Keratinocyte (primary cell): ENCODE results near the gene SEC14L3. TPM values are rescaled to one million over a fixed set of nuclear protein-coding genes. Genes with fewer than 3 reads are reported as not detected.

Experiments
- DNase-seq: peaks from one replicate; pipeline ENCODE4 v3.0.0-alpha.2; 2011; ENCODE audit warnings: low read depth, missing footprints, low spot score
- FAIRE-seq: peaks from 2 replicates; lab custom pipeline; 2011; peaks lifted over from hg19 to GRCh38; lab: Jason Lieb, UNC
- H2AFZ ChIP-seq: 2 replicates; pipeline ENCODE4 v1.6.0; 2012; ENCODE audit warnings: low read length, control low read depth, inconsistent platforms; ENCODE audit not compliant: control insufficient read depth
- H3K27ac ChIP-seq: 2 replicates; pipeline ENCODE4 v1.5.1; 2011; ENCODE audit warnings: low read length; ENCODE audit not compliant: control insufficient read depth, insufficient read depth
- H3K27me3 ChIP-seq: 3 replicates; pipeline ENCODE4 v1.6.0; 2011; ENCODE audit warnings: low read length; ENCODE audit not compliant: control insufficient read depth, insufficient read depth; ENCODE audit errors: extremely low read depth
- H3K36me3 ChIP-seq, 2 experiments: 2 replicates in 1 of 2; 3 replicates in 1 of 2; pipeline ENCODE4 v1.5.1; 2011; ENCODE audit warnings: low read length in 2 of 2, mild to moderate bottlenecking in 1 of 2; ENCODE audit not compliant: control insufficient read depth in 2 of 2, insufficient read depth in 2 of 2; ENCODE audit errors: extremely low read depth in 1 of 2
- H3K4me1 ChIP-seq: 3 replicates; pipeline ENCODE4 v1.5.1; 2011; ENCODE audit warnings: low read length; ENCODE audit not compliant: control insufficient read depth, insufficient read depth; ENCODE audit errors: extremely low read depth
- H3K4me2 ChIP-seq: 3 replicates; pipeline ENCODE4 v1.6.0; 2011; ENCODE audit warnings: low read depth, low read length; ENCODE audit not compliant: control insufficient read depth, insufficient read depth; ENCODE audit errors: extremely low read depth
- H3K4me3 ChIP-seq, 3 experiments: fragments of 200-600 bp in 1 of 3; sonication (generic) in 1 of 3; 2 replicates in 2 of 3; 3 replicates in 1 of 3; pipeline ENCODE4 v1.5.1; 2011 to 2016; ENCODE audit warnings: low read length in 3 of 3, mild to moderate bottlenecking in 3 of 3, control low read depth in 2 of 3, inconsistent platforms in 1 of 3, low read depth in 1 of 3, mixed read lengths in 1 of 3, mixed run types in 1 of 3, moderate library complexity in 1 of 3; ENCODE audit not compliant: control insufficient read depth in 2 of 3, insufficient read depth in 2 of 3; ENCODE audit errors: extremely low read depth in 1 of 3
- H3K79me2 ChIP-seq: 2 replicates; pipeline ENCODE4 v1.6.0; 2012; ENCODE audit warnings: low read length; ENCODE audit not compliant: control insufficient read depth, insufficient read depth
- H3K9ac ChIP-seq: 3 replicates; pipeline ENCODE4 v1.6.0; 2011; ENCODE audit warnings: low read length; ENCODE audit not compliant: control insufficient read depth, insufficient read depth; ENCODE audit errors: extremely low read depth
- H3K9me1 ChIP-seq: 3 replicates; pipeline ENCODE4 v1.6.0; 2011; ENCODE audit warnings: low read length; ENCODE audit not compliant: control insufficient read depth, insufficient read depth; ENCODE audit errors: extremely low read depth
- H3K9me3 ChIP-seq: 2 replicates; pipeline ENCODE4 v1.5.1; 2012; ENCODE audit warnings: low read depth, low read length; ENCODE audit not compliant: control insufficient read depth
- H4K20me1 ChIP-seq: 3 replicates; pipeline ENCODE4 v1.6.0; 2011; ENCODE audit warnings: low read length; ENCODE audit not compliant: control insufficient read depth, insufficient read depth; ENCODE audit errors: extremely low read depth
- CTCF ChIP-seq, 3 experiments: IDR thresholded peaks in 1 of 3; conservative IDR thresholded peaks in 1 of 3; optimal IDR thresholded peaks in 1 of 3; 2 replicates in 2 of 3; 3 replicates in 1 of 3; pipeline versions ENCODE3 to v1.5.1; 2011; ENCODE audit warnings: low read length in 3 of 3, mild to moderate bottlenecking in 3 of 3, moderate library complexity in 2 of 3, control low read depth in 1 of 3, inconsistent platforms in 1 of 3; ENCODE audit not compliant: insufficient read depth in 2 of 3; ENCODE audit errors: extremely low read depth in 1 of 3
- EZH2 ChIP-seq: IDR thresholded peaks from one replicate; pipeline ENCODE4 v1.6.1; 2012; ENCODE audit warnings: inconsistent platforms, mild to moderate bottlenecking, low read length, moderate library complexity
- dilution Hi-C: fragments of 300-500 bp; cut with MboI; formaldehyde crosslinking; loops from one replicate; pipeline ENCODE4 v1.7.0; 2020; ENCODE audit warnings: low sequenced_read_pairs; ENCODE audit not compliant: extremely low pct_ligation_motif_present
- polyA plus RNA-seq, 5 experiments: library from polyadenylated mRNA; depleted of rRNA in 3 of 5; stranded (reverse) in 3 of 5; stranded (forward) in 1 of 5; unstranded in 1 of 5; fragments of >200 nt; gene quantifications; 1 replicate in 1 of 5; 2 replicates in 3 of 5; 3 replicates in 1 of 5; pipeline versions ENCODE4 v1.2.1 to v1.2.3, GENCODE V29; 2011 to 2012; ENCODE audit warnings: missing spikeins in 2 of 5, low read depth in 1 of 5, low replicate concordance in 1 of 5

Gene SEC14L3
- polyA plus RNA-seq, 1 donor (not counting 4 experiments of a cell fraction or from before 2014, with no cell fraction given): not detected

- no peak for TF ChIP-seq CTCF (optimal IDR thresholded peaks at IDR 0.05 in 1 of 3, IDR thresholded peaks at IDR 0.05 in 1 of 3, conservative IDR thresholded peaks at IDR 0.05 in 1 of 3; ENCODE audit: extremely low read depth in 1 of 3, insufficient read depth in 2 of 3, low read length in 3 of 3)
Observed at GRCh38 chr22:30459181-30460052, 12.4 kb downstream of the SEC14L3 start.

GRCh38 chr22:30457981-30458380 is 13.8 kb downstream of the SEC14L3 start:
- Histone ChIP-seq H3K4me2 (no peak overlapping the region), H3K9me3 (no peaks in the 10 kb centered on the region), H3K79me2 (no peaks in the 10 kb centered on the region), H3K4me1 (no peaks in the 10 kb centered on the region), H3K27ac (no peak overlapping the region), H2AFZ (no peak overlapping the region), H3K4me3 (no peak overlapping the region), H3K9ac (no peak overlapping the region), H3K36me3 (no peaks in the 10 kb centered on the region), H3K9me1 (no peaks in the 10 kb centered on the region), H3K27me3 (no peaks in the 10 kb centered on the region), H4K20me1 (peaks cover 3% of the 10 kb centered on the region)
- FAIRE-seq: no peak
- DNase-seq: no peak
- dilution Hi-C loops: no loop called here
- TF ChIP-seq CTCF (optimal IDR thresholded peaks at IDR 0.05 in 1 of 3, IDR thresholded peaks at IDR 0.05 in 1 of 3, conservative IDR thresholded peaks at IDR 0.05 in 1 of 3; ENCODE audit: extremely low read depth in 1 of 3, insufficient read depth in 2 of 3, low read length in 3 of 3) (no peak), EZH2 (no peak)

More at GRCh38 chr22:30459181-30460052, 12.4 kb downstream of the SEC14L3 start:
- FAIRE-seq (peak; percentile 17), DNase-seq (no peak)
- Histone ChIP-seq H4K20me1 (peaks cover 3% of the 10 kb centered on the region), H3K4me2 (no peak overlapping the region), H3K36me3 (no peaks in the 10 kb centered on the region), H3K9me1 (no peaks in the 10 kb centered on the region), H3K79me2 (no peaks in the 10 kb centered on the region), H3K27ac (no peak overlapping the region), H2AFZ (no peak overlapping the region), H3K27me3 (no peaks in the 10 kb centered on the region), H3K9me3 (no peaks in the 10 kb centered on the region), H3K4me3 (no peak overlapping the region), H3K9ac (no peak overlapping the region), H3K4me1 (no peaks in the 10 kb centered on the region)
- dilution Hi-C loops: no loop called here
